22Rv1 (cell line): Measurements from ENCODE around the gene SLC6A6.

Experiments
- CTCF ChIP-seq: fragments of 450-650 bp; IDR thresholded peaks from 2 replicates; pipeline ENCODE4 v1.5.1; 2017; ENCODE audit warnings: mild to moderate bottlenecking
- ZFX ChIP-seq: fragments of 450-650 bp; IDR thresholded peaks from 2 replicates; pipeline ENCODE4 v1.6.1; 2017; ENCODE audit warnings: antibody characterized with exemption, borderline replicate concordance

- TF ChIP-seq CTCF (no peak), ZFX (no peak)
Measured at GRCh38 chr3:14406766-14407165, 4.4 kb downstream of the SLC6A6 start.
